ENCODE results near the gene MYBPC1. TPM values are rescaled to one million over a fixed set of nuclear protein-coding genes. Genes with fewer than 3 reads are reported as not detected.
A peak's percentile ranks its signal among the peaks of the same experiment; 100 is the strongest.

Gene MYBPC1
- total and polyA plus RNA-seq, 7 donors = 1,084 to 7,509 (median 4,088) TPM

GRCh38 chr12:101581190-101581589 lies 13.6 kb upstream of the MYBPC1 start:
- Histone ChIP-seq H3K9me3 (no peaks in the 10 kb centered on the region), H3K4me3 (no peak overlapping the region), H3K27me3 (ENCODE audit: insufficient read depth in 3 of 3, low read length in 2 of 3) (no peaks in the 10 kb centered on the region), H3K27ac (no peak overlapping the region), H3K4me1 (peaks cover 17% of the 10 kb centered on the region), H3K36me3 (ENCODE audit: insufficient read depth in 1 of 2, low read depth in 1 of 2) (no peaks in the 10 kb centered on the region)
- DNase-seq (no peak), ATAC-seq (no peak)
- WGBS, 3 donors = 0 to 13% (median 4%) methylated on average over 1 of the region's 1 CpG
- TF ChIP-seq, protein P1, sequence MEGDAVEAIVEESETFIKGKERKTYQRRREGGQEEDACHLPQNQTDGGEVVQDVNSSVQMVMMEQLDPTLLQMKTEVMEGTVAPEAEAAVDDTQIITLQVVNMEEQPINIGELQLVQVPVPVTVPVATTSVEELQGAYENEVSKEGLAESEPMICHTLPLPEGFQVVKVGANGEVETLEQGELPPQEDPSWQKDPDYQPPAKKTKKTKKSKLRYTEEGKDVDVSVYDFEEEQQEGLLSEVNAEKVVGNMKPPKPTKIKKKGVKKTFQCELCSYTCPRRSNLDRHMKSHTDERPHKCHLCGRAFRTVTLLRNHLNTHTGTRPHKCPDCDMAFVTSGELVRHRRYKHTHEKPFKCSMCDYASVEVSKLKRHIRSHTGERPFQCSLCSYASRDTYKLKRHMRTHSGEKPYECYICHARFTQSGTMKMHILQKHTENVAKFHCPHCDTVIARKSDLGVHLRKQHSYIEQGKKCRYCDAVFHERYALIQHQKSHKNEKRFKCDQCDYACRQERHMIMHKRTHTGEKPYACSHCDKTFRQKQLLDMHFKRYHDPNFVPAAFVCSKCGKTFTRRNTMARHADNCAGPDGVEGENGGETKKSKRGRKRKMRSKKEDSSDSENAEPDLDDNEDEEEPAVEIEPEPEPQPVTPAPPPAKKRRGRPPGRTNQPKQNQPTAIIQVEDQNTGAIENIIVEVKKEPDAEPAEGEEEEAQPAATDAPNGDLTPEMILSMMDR (IDR thresholded peaks at IDR 0.05) = no peak
- intact Hi-C loops (cut with DNase I) = no loop called here

- Histone ChIP-seq H3K4me1 (peaks cover 17% of the 10 kb centered on the region), H3K27me3 (ENCODE audit: insufficient read depth in 3 of 3, low read length in 2 of 3) (no peaks in the 10 kb centered on the region), H3K9me3 (no peaks in the 10 kb centered on the region), H3K27ac (peak overlapping the region; percentile 46), H3K36me3 (ENCODE audit: insufficient read depth in 1 of 2, low read depth in 1 of 2) (no peaks in the 10 kb centered on the region), H3K4me3 (no peak overlapping the region)
- ATAC-seq (peak in 3 of 4 donors; percentile 46 to 91 (median 89)), DNase-seq (no peak)
- intact Hi-C loops (cut with DNase I) = no loop called here
- 15 to 37% (median 17%) methylated on average over 1 of the region's 1 CpG for WGBS, 3 donors
- TF ChIP-seq, protein P1 (IDR thresholded peaks at IDR 0.05) = no peak
Observed at GRCh38 chr12:101582937-101583336, 11.8 kb upstream of the MYBPC1 start.

DNA sequence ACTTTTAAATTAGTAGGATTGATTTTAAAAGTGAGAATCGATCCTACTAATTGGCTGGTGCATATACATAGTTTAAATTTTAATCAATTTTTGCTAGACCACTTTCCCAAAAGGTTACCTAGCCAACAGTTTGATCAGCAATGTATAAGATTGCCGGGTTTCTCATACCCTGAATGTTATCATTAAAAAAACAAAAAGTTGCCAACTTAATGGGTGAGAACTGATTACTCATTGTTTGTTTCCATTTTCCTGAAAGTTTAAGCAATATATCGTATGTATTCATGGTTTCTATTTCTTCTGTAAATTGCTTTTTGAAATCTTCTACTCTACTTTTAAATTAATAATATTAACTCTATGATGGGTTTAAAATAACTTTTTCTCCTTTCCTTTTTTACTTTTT lies 4.4 kb upstream of the MYBPC1 start:
- TF ChIP-seq, protein P1 (IDR thresholded peaks at IDR 0.05) = no peak
- WGBS, 3 donors = 79 to 89% (median 85%) methylated on average over 3 of the region's 3 CpGs
- Histone ChIP-seq H3K27ac (no peak overlapping the region), H3K36me3 (ENCODE audit: insufficient read depth in 1 of 2, low read depth in 1 of 2) (no peaks in the 10 kb centered on the region), H3K4me3 (no peak overlapping the region), H3K4me1 (peaks cover 24% of the 10 kb centered on the region), H3K27me3 (ENCODE audit: insufficient read depth in 3 of 3, low read length in 2 of 3) (no peaks in the 10 kb centered on the region), H3K9me3 (no peaks in the 10 kb centered on the region)
- no peak for DNase-seq
- intact Hi-C loops (cut with DNase I) = no loop called here
- no peak for ATAC-seq

DNA sequence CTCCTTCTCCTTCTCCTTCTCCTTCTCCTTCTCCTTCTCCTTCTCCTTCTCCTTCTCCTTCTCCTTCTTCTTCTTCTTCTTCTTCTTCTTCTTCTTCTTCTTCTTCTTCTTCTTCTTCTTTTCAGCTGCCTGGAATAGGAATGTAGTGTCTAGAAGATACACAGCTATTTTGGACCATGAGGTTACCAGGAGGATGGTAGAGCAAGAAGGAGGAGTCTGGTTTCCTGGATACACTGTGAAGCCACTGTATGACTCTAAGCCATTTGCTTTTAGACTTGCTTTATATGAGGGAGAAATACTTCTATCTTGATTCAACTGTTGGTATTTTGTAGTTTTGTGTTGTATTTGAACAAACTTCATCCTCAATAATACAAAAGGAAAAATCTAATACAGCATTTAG lies 3.0 kb upstream of the MYBPC1 start:
- Histone ChIP-seq H3K36me3 (ENCODE audit: insufficient read depth in 1 of 2, low read depth in 1 of 2) (no peaks in the 10 kb centered on the region), H3K27me3 (ENCODE audit: insufficient read depth in 3 of 3, low read length in 2 of 3) (no peaks in the 10 kb centered on the region), H3K27ac (peak overlapping the region; percentile 88), H3K4me3 (no peak overlapping the region), H3K9me3 (no peaks in the 10 kb centered on the region), H3K4me1 (peaks cover 24% of the 10 kb centered on the region)
- ATAC-seq (no peak), DNase-seq (no peak)
- intact Hi-C loops (cut with DNase I) = loop anchor here in 1 of 2 donors (2.0 kb wide), 1 partner anchor 13 kb away; no protein-coding TSS in a partner anchor
- TF ChIP-seq, protein P1 (IDR thresholded peaks at IDR 0.05) = no peak

GRCh38 chr12:101592448-101592847 lies 2.3 kb upstream of the MYBPC1 start:
- no peak for DNase-seq
- TF ChIP-seq, protein P1 (IDR thresholded peaks at IDR 0.05) = no peak
- H3K9me3 ChIP-seq = no peaks in the 10 kb centered on the region
- ATAC-seq = no peak
- WGBS, 3 donors = 17 to 28% (median 22%) methylated on average over 2 of the region's 2 CpGs
- peak overlapping the region; percentile 15 for H3K4me3 ChIP-seq
- intact Hi-C loops (cut with DNase I) = loop anchor here in 1 of 2 donors (2.0 kb wide), 1 partner anchor 14 kb away; no protein-coding TSS in a partner anchor
- no peaks in the 10 kb centered on the region for H3K27me3 ChIP-seq (ENCODE audit: insufficient read depth in 3 of 3, low read length in 2 of 3)
- H3K36me3 ChIP-seq (ENCODE audit: insufficient read depth in 1 of 2, low read depth in 1 of 2) = no peaks in the 10 kb centered on the region
- peak overlapping the region; percentile 88 for H3K27ac ChIP-seq
- H3K4me1 ChIP-seq = peaks cover 24% of the 10 kb centered on the region
